K562 (cell line): ENCODE measurements around the gene TRAPPC4. TPM values are rescaled to one million over a fixed set of nuclear protein-coding genes. Genes with fewer than 3 reads are reported as not detected.

Source experiments
- CBFA2T3 ChIP-seq: fragments of 450-650 bp; IDR thresholded peaks from 2 replicates; pipeline ENCODE4 v1.6.1; 2017
- CXXC5 ChIP-seq: fragments of 250-450 bp; sonication (Bioruptor Pico); IDR thresholded peaks from 2 replicates; pipeline ENCODE4 v1.8.0; 2022; ENCODE audit warnings: inconsistent platforms, mild to moderate bottlenecking, moderate library complexity
- EGR1 ChIP-seq: fragments of 450-650 bp; conservative IDR thresholded peaks from 2 replicates; pipeline ENCODE4 v1.6.1; 2017; ENCODE audit warnings: mild to moderate bottlenecking
- EP400 ChIP-seq: fragments of 450-650 bp; IDR thresholded peaks from 2 replicates; pipeline ENCODE4 v1.6.1; 2017; ENCODE audit warnings: antibody characterized with exemption, mild to moderate bottlenecking, moderate library complexity
- ETV1 ChIP-seq: fragments of 450-650 bp; conservative IDR thresholded peaks from 2 replicates; pipeline ENCODE4 v1.6.1; 2016; ENCODE audit warnings: missing genetic modification characterization, control low read depth, low read depth, missing compliant biosample characterization
- FUS ChIP-seq: fragments of 200-400 bp; formaldehyde crosslinking; optimal IDR thresholded peaks from 2 replicates; pipeline ENCODE3; 2017; ENCODE audit warnings: low read depth, low read length
- NEUROD1 ChIP-seq: fragments of 150-350 bp; IDR thresholded peaks from 2 replicates; pipeline ENCODE4 v1.6.1; 2014; ENCODE audit warnings: borderline replicate concordance, low read length, low read depth; ENCODE audit not compliant: partially characterized antibody
- NUFIP1 ChIP-seq: fragments of 450-650 bp; IDR thresholded peaks from 2 replicates; pipeline ENCODE4 v1.6.1; 2018; ENCODE audit not compliant: partially characterized antibody
- POLR2G ChIP-seq: fragments of 200-400 bp; formaldehyde crosslinking; IDR thresholded peaks from 2 replicates; pipeline ENCODE4 v1.6.1; 2017; ENCODE audit warnings: low read depth, mild to moderate bottlenecking, antibody characterized with exemption, low read length, moderate library complexity
- PYGO2 ChIP-seq: fragments of 450-650 bp; IDR thresholded peaks from 2 replicates; pipeline ENCODE4 v1.6.1; 2016; ENCODE audit warnings: mild to moderate bottlenecking, missing genetic modification characterization, moderate library complexity, missing compliant biosample characterization
- RNF2 ChIP-seq: sonication (generic); IDR thresholded peaks from 2 replicates; pipeline ENCODE4 v1.6.1; 2016
- SMC3 ChIP-seq: conservative IDR thresholded peaks from 2 replicates; pipeline ENCODE4 v1.6.1; 2011; ENCODE audit warnings: low read depth, low read length, improper control_type of control experiment; ENCODE audit not compliant: insufficient read depth
- SPI1 ChIP-seq: IDR thresholded peaks from 2 replicates; pipeline ENCODE4 v1.6.1; 2011; ENCODE audit warnings: low read depth, low read length, control low read depth, borderline replicate concordance
- TEAD1 ChIP-seq, 2 experiments: fragments of 450-650 bp in 1 of 2; sonication (generic) in 1 of 2; formaldehyde crosslinking; IDR thresholded peaks; 2 replicates each; pipeline versions ENCODE4 v1.4.0 to v1.8.0; 2020 to 2022; ENCODE audit warnings: mild to moderate bottlenecking in 2 of 2, missing genetic modification reagents in 1 of 2
- TEAD2 ChIP-seq: fragments of 450-650 bp; IDR thresholded peaks from 2 replicates; pipeline ENCODE4 v1.6.1; 2016; ENCODE audit warnings: missing genetic modification characterization, control low read depth, missing compliant biosample characterization
- polyA plus RNA-seq, 8 experiments: library from polyadenylated mRNA; depleted of rRNA in 4 of 8; stranded (reverse) in 5 of 8; unstranded in 3 of 8; fragments of >200 nt; fragmentation: Nextera tagmentation in 2 of 8; fragmentation: Illumina TruSeq in 1 of 8; extraction: Ambion mirVana in 2 of 8; extraction: Trizol in 1 of 8; gene quantifications; 2 replicates each; pipeline versions ENCODE4 v1.2.1 to v1.2.3, GENCODE V29; 2011 to 2014; ENCODE audit warnings: inconsistent platforms in 1 of 8, missing spikeins in 1 of 8
- total RNA-seq, 7 experiments: library from RNA; depleted of rRNA in 6 of 7; stranded (reverse); fragments of >200 nt in 6 of 7; fragmentation: Illumina TruSeq in 2 of 7; extraction: Trizol in 2 of 7; gene quantifications; 2 replicates each; pipeline versions ENCODE4 v1.2.1 to v1.2.3, GENCODE V29; 2011 to 2021; ENCODE audit warnings: low replicate concordance in 1 of 7
- TF ChIP-seq, protein P1 (sequence below): fragments of 250-450 bp; sonication (Bioruptor Pico); IDR thresholded peaks from 2 replicates; pipeline ENCODE4 v1.6.1; 2021; ENCODE audit warnings: mild to moderate bottlenecking
- TF ChIP-seq, protein P2 (sequence below): fragments of 450-650 bp; formaldehyde crosslinking; IDR thresholded peaks from 2 replicates; pipeline ENCODE4 v1.4.0; 2020; ENCODE audit warnings: mild to moderate bottlenecking, moderate library complexity
- TF ChIP-seq, protein P3 (sequence below): sonication (generic); formaldehyde crosslinking; IDR thresholded peaks from 2 replicates; pipeline ENCODE4 v1.8.0; 2022; ENCODE audit warnings: mild to moderate bottlenecking, missing genetic modification reagents
- TF ChIP-seq, protein P4 (sequence below), 2 experiments: fragments of 450-650 bp; conservative IDR thresholded peaks; 2 replicates each; pipeline ENCODE4 v1.6.1; 2017; ENCODE audit warnings: mild to moderate bottlenecking in 2 of 2, moderate library complexity in 2 of 2
- TF ChIP-seq, protein P5 (sequence below), 2 experiments: fragments of 450-650 bp in 1 of 2; sonication (generic) in 1 of 2; formaldehyde crosslinking; conservative IDR thresholded peaks; 2 replicates each; pipeline versions ENCODE4 v1.4.0 to v1.8.1; 2020 to 2022; ENCODE audit warnings: mild to moderate bottlenecking in 1 of 2, missing genetic modification reagents in 1 of 2
- TF ChIP-seq, protein P6 (sequence below): sonication (generic); formaldehyde crosslinking; IDR thresholded peaks from 2 replicates; pipeline ENCODE4 v1.8.1; 2023; ENCODE audit warnings: mild to moderate bottlenecking, missing genetic modification reagents

TRAPPC4 gene
- total and polyA plus RNA-seq, 9 of the 15 experiments (the other 6 are each of a cell fraction or from before 2014, with no cell fraction given): 121 to 524 (median 142) TPM

DNA sequence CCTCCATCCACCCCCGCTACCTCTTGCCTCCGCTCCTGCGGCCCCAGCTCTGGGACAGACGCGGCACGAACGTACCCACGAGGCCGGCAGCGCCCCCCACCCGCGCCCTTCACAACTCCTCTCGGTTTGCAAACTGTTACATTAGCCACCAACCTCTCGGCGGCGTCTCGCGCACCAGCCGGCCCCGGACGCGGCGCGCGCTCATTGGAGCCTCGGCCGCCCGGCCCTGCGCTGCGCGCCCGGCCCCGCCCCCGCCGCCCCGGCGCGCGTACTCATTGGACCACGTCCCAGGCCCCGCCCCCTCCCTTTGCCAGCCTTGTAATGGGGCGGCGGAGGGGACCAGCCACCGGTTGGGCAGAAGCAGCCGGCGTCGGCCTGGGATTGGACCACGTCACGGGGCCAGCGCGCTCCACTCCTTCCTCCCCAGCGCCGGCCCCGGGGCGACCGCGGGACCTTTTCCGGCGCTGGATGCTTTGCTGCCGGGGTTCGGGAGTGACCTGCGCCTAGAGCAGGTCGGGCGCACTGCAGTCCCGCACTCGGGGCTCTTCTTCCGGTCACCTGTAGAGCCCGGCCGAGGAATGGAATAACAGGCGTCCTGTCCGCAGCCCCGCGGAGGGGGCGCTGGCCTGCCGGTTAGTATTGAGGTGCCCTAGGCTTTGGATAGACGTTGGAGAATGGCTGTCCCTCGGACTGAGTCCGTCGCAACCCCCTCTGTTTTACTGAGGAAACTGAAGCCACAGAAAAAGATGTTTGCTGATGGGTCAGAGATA lies 38.6 kb downstream of the TRAPPC4 start, which contains the start of gene HYOU1 (continued):
- TF ChIP-seq, protein P1, sequence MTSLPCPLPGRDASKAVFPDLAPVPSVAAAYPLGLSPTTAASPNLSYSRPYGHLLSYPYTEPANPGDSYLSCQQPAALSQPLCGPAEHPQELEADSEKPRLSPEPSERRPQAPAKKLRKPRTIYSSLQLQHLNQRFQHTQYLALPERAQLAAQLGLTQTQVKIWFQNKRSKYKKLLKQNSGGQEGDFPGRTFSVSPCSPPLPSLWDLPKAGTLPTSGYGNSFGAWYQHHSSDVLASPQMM (CRISPR knock-in tag): no peak
- TF ChIP-seq, protein P2, sequence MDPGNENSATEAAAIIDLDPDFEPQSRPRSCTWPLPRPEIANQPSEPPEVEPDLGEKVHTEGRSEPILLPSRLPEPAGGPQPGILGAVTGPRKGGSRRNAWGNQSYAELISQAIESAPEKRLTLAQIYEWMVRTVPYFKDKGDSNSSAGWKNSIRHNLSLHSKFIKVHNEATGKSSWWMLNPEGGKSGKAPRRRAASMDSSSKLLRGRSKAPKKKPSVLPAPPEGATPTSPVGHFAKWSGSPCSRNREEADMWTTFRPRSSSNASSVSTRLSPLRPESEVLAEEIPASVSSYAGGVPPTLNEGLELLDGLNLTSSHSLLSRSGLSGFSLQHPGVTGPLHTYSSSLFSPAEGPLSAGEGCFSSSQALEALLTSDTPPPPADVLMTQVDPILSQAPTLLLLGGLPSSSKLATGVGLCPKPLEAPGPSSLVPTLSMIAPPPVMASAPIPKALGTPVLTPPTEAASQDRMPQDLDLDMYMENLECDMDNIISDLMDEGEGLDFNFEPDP (CRISPR knock-in tag): no peak
- TF ChIP-seq, protein P3, sequence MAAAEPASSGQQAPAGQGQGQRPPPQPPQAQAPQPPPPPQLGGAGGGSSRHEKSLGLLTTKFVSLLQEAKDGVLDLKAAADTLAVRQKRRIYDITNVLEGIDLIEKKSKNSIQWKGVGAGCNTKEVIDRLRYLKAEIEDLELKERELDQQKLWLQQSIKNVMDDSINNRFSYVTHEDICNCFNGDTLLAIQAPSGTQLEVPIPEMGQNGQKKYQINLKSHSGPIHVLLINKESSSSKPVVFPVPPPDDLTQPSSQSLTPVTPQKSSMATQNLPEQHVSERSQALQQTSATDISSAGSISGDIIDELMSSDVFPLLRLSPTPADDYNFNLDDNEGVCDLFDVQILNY (CRISPR knock-in tag): no peak
- TF ChIP-seq NUFIP1: no peak
- TF ChIP-seq NEUROD1: peak; percentile 26
- peak; percentile 94 for TF ChIP-seq EP400
- TF ChIP-seq, protein P4, sequence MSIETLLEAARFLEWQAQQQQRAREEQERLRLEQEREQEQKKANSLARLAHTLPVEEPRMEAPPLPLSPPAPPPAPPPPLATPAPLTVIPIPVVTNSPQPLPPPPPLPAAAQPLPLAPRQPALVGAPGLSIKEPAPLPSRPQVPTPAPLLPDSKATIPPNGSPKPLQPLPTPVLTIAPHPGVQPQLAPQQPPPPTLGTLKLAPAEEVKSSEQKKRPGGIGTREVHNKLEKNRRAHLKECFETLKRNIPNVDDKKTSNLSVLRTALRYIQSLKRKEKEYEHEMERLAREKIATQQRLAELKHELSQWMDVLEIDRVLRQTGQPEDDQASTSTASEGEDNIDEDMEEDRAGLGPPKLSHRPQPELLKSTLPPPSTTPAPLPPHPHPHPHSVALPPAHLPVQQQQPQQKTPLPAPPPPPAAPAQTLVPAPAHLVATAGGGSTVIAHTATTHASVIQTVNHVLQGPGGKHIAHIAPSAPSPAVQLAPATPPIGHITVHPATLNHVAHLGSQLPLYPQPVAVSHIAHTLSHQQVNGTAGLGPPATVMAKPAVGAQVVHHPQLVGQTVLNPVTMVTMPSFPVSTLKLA (conservative IDR thresholded peaks at IDR 0.05): peak; percentile 73 to 86
- no peak for TF ChIP-seq TEAD2 (tag)
- TF ChIP-seq, protein P5, sequence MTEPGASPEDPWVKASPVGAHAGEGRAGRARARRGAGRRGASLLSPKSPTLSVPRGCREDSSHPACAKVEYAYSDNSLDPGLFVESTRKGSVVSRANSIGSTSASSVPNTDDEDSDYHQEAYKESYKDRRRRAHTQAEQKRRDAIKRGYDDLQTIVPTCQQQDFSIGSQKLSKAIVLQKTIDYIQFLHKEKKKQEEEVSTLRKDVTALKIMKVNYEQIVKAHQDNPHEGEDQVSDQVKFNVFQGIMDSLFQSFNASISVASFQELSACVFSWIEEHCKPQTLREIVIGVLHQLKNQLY (CRISPR knock-in tag; conservative IDR thresholded peaks at IDR 0.05): 0 out of 4 replicates have a peak, but pooled peaks of 1 of the 2 experiments have one; percentile 31
- TF ChIP-seq PYGO2 (tag): no peak
- no peak for TF ChIP-seq CBFA2T3
- TF ChIP-seq ETV1 (tag): peak; percentile 94
- peak; percentile 99 for TF ChIP-seq POLR2G
- TF ChIP-seq SMC3: no peak
- TF ChIP-seq FUS: no peak
- no peak for TF ChIP-seq SPI1
- TF ChIP-seq RNF2: no peak
- no peak; a peak in 1 of 4 replicates for TF ChIP-seq TEAD1 (CRISPR knock-in tag; IDR thresholded peaks at IDR 0.05)
- TF ChIP-seq EGR1: peak; percentile 81
- peak; percentile 80 for TF ChIP-seq CXXC5 (CRISPR knock-in tag)
- TF ChIP-seq, protein P6, sequence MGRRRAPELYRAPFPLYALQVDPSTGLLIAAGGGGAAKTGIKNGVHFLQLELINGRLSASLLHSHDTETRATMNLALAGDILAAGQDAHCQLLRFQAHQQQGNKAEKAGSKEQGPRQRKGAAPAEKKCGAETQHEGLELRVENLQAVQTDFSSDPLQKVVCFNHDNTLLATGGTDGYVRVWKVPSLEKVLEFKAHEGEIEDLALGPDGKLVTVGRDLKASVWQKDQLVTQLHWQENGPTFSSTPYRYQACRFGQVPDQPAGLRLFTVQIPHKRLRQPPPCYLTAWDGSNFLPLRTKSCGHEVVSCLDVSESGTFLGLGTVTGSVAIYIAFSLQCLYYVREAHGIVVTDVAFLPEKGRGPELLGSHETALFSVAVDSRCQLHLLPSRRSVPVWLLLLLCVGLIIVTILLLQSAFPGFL (CRISPR knock-in tag): peak; percentile 79; the same call in 1 of the 2 replicates
